Jurkat, Clone E6-1 (cell line): ENCODE results near the gene ERV3-1.
"Not testable (repeated sequence)": the region's sequence is repeated elsewhere in the genome, so short reads cannot be mapped to it uniquely, and the experiment has no call there.

Source experiments
- DNase-seq: peaks from one replicate; pipeline ENCODE4 v3.0.0-alpha.2; 2011; ENCODE audit warnings: low read depth, low spot score
- H3K4me3 ChIP-seq: 2 replicates; pipeline ENCODE4 v1.5.1; 2011; ENCODE audit warnings: mild to moderate bottlenecking, low read length, control low read depth, moderate library complexity

Gene ERV3-1

GRCh38 chr7:65004575-65004974 lies 1.9 kb downstream of the ERV3-1 start:
- no peak overlapping the region for H3K4me3 ChIP-seq
- no peak for DNase-seq

GRCh38 chr7:65002972-65003585 lies 3.4 kb downstream of the ERV3-1 start:
- no peak for DNase-seq
- H3K4me3 ChIP-seq, result no peak overlapping the region

GRCh38 chr7:65001291-65001814 lies 5.1 kb downstream of the ERV3-1 start:
- DNase-seq, result no peak
- no peak overlapping the region for H3K4me3 ChIP-seq

GRCh38 chr7:64999165-65000004 lies 7.1 kb downstream of the ERV3-1 start:
- no peak for DNase-seq
- H3K4me3 ChIP-seq, result no peak overlapping the region

GRCh38 chr7:64998865-64999164 lies 7.7 kb downstream of the ERV3-1 start:
- no peak for DNase-seq
- no peak overlapping the region for H3K4me3 ChIP-seq

GRCh38 chr7:64997927-64998391 lies 8.5 kb downstream of the ERV3-1 start:
- DNase-seq, result no peak
- no peak overlapping the region for H3K4me3 ChIP-seq

- no peak overlapping the region for H3K4me3 ChIP-seq
- DNase-seq, result no peak
Measured at GRCh38 chr7:64997164-64997908, 9.2 kb downstream of the ERV3-1 start.

- no peak overlapping the region for H3K4me3 ChIP-seq
- no peak for DNase-seq
Measured at GRCh38 chr7:64996305-64996704, 10.2 kb downstream of the ERV3-1 start.

- DNase-seq, result no peak
- H3K4me3 ChIP-seq, result no peak overlapping the region
Measured at GRCh38 chr7:64993901-64994300, 12.6 kb downstream of the ERV3-1 start.

- H3K4me3 ChIP-seq, result no peak overlapping the region
- no peak for DNase-seq
Measured at GRCh38 chr7:64992971-64993370, 13.5 kb downstream of the ERV3-1 start.

GRCh38 chr7:64990936-64991335 lies 15.6 kb downstream of the ERV3-1 start, which contains the start of gene ZNF117:
Gene ZNF117, minus strand, starts transcription at chr7:64991036.
- DNase-seq, result no peak
- H3K4me3 ChIP-seq, result no peak within 1 kb of the TSS

- DNase-seq, result no peak
- no peak overlapping the region for H3K4me3 ChIP-seq
Measured at GRCh38 chr7:64990216-64990615, 16.3 kb downstream of the ERV3-1 start.

- no peak overlapping the region for H3K4me3 ChIP-seq
- no peak for DNase-seq
Measured at GRCh38 chr7:64978497-64979203, 27.8 kb downstream of the ERV3-1 start.

- no peak for DNase-seq
- no peak overlapping the region for H3K4me3 ChIP-seq
Measured at GRCh38 chr7:64965594-64965993, 40.9 kb downstream of the ERV3-1 start.

GRCh38 chr7:64959072-64959747 lies 47.3 kb downstream of the ERV3-1 start:
- H3K4me3 ChIP-seq, result no peak overlapping the region
- peak; percentile 8 for DNase-seq

GRCh38 chr7:64951250-64951848 lies 55.1 kb downstream of the ERV3-1 start:
- DNase-seq, result peak; percentile 51
- no peak overlapping the region for H3K4me3 ChIP-seq

GRCh38 chr7:64950673-64951072 lies 55.8 kb downstream of the ERV3-1 start:
- not testable (repeated sequence) for DNase-seq, H3K4me3 ChIP-seq

GRCh38 chr7:64948774-64949173 lies 57.7 kb downstream of the ERV3-1 start:
- DNase-seq, H3K4me3 ChIP-seq: not testable (repeated sequence)
